H1 (cell line): ENCODE data around the gene ARHGEF5. TPM values are rescaled to one million over a fixed set of nuclear protein-coding genes. Genes with fewer than 3 reads are reported as not detected.

Experiments used
- CTCF ChIA-PET: fragments of 300-600 bp; sonication (Branson Sonifier 250); formaldehyde crosslinking; loops from one replicate; lab custom pipeline; 2021; ENCODE audit not compliant: partially characterized antibody; lab: Charles Lee
- POLR2A ChIA-PET: fragments of 300-600 bp; sonication (Branson Sonifier 250); formaldehyde crosslinking; loops from one replicate; lab custom pipeline; 2021; ENCODE audit warnings: inconsistent platforms; ENCODE audit not compliant: partially characterized antibody; lab: Charles Lee
- DNase-seq, 2 experiments: peaks; one replicate each; pipeline versions ENCODE4 v3.0.0 to v3.0.0-alpha.2; 2010 to 2022; ENCODE audit warnings: low spot score in 2 of 2, low read depth in 1 of 2, mixed read lengths in 1 of 2
- FAIRE-seq: peaks from 2 replicates; lab custom pipeline; 2011; peaks lifted over from hg19 to GRCh38; lab: Jason Lieb, UNC
- H2AFZ ChIP-seq: 2 replicates; pipeline ENCODE4 v1.8.1; 2012; ENCODE audit warnings: low read length, inconsistent platforms
- H2AK5ac ChIP-seq: 2 replicates; pipeline ENCODE4 v1.6.1; 2013; ENCODE audit warnings: low read depth, low read length
- H2BK120ac ChIP-seq: replicated peaks from 2 replicates; pipeline ENCODE3; 2013; ENCODE audit warnings: low read depth, low read length, inconsistent platforms
- H2BK12ac ChIP-seq: 2 replicates; pipeline ENCODE4 v1.6.1; 2013; ENCODE audit warnings: low read depth, low read length
- H2BK15ac ChIP-seq: 2 replicates; pipeline ENCODE4 v1.6.1; 2013; ENCODE audit warnings: low read length
- H2BK20ac ChIP-seq: 2 replicates; pipeline ENCODE4 v1.6.1; 2013; ENCODE audit warnings: low read length
- H2BK5ac ChIP-seq: 2 replicates; pipeline ENCODE4 v1.6.1; 2013; ENCODE audit warnings: low read depth, low read length
- H3K14ac ChIP-seq: 2 replicates; pipeline ENCODE4 v1.6.1; 2013; ENCODE audit warnings: inconsistent platforms; ENCODE audit not compliant: insufficient read length
- H3K18ac ChIP-seq: 2 replicates; pipeline ENCODE4 v1.6.1; 2013; ENCODE audit warnings: low read length; ENCODE audit errors: extremely low read depth
- H3K23ac ChIP-seq: 2 replicates; pipeline ENCODE4 v1.6.1; 2013; ENCODE audit warnings: inconsistent platforms; ENCODE audit not compliant: insufficient read length
- H3K23me2 ChIP-seq: 2 replicates; pipeline ENCODE4 v1.6.1; 2013; ENCODE audit warnings: low read depth, low read length
- H3K27ac ChIP-seq: 2 replicates; pipeline ENCODE4 v1.6.1; 2011; ENCODE audit warnings: low read depth, low read length, inconsistent platforms
- H3K27me3 ChIP-seq, 4 experiments: replicated peaks in 1 of 4; 1 replicate in 1 of 4; 2 replicates in 3 of 4; pipeline versions ENCODE4 v1.6.1 to v1.8.1; 2011 to 2013; ENCODE audit warnings: low read length in 3 of 4, mild to moderate bottlenecking in 3 of 4, inconsistent platforms in 2 of 4, mixed read lengths in 2 of 4, moderate library complexity in 1 of 4; ENCODE audit not compliant: control insufficient read depth in 3 of 4, insufficient read depth in 3 of 4; ENCODE audit errors: extremely low read depth in 1 of 4
- H3K36me3 ChIP-seq, 4 experiments: 2 replicates each; pipeline versions ENCODE4 v1.6.1 to v1.8.1; 2011 to 2013; ENCODE audit warnings: mild to moderate bottlenecking in 4 of 4, low read length in 3 of 4, moderate library complexity in 2 of 4, control low read depth in 1 of 4, inconsistent platforms in 1 of 4; ENCODE audit not compliant: insufficient read depth in 4 of 4, control insufficient read depth in 2 of 4
- H3K4ac ChIP-seq: replicated peaks from 2 replicates; pipeline ENCODE3; 2013; ENCODE audit warnings: low read length, low read depth, mixed read lengths, inconsistent platforms; ENCODE audit not compliant: insufficient read length
- H3K4me1 ChIP-seq, 4 experiments: replicated peaks in 1 of 4; 1 replicate in 1 of 4; 2 replicates in 3 of 4; pipeline versions ENCODE4 v1.6.1 to v1.8.1; 2011 to 2013; ENCODE audit warnings: low read length in 3 of 4, inconsistent platforms in 2 of 4, mixed read lengths in 1 of 4; ENCODE audit not compliant: insufficient read depth in 4 of 4, control insufficient read depth in 3 of 4
- H3K4me2 ChIP-seq, 2 experiments: 2 replicates each; pipeline versions ENCODE4 v1.6.1 to v1.8.1; 2011 to 2013; ENCODE audit warnings: low read depth in 2 of 2, low read length in 2 of 2, control low read depth in 1 of 2, inconsistent platforms in 1 of 2, mild to moderate bottlenecking in 1 of 2; ENCODE audit not compliant: insufficient read depth in 1 of 2
- H3K4me3 ChIP-seq, 4 experiments: fragments of 200-600, 300-600 bp in 1 of 4; sonication (generic), shearing (Covaris generic), sonication (Bioruptor Twin) in 1 of 4; 2 replicates each; pipeline versions ENCODE4 v1.5.1 to v1.8.1; 2011 to 2016; ENCODE audit warnings: low read length in 4 of 4, low read depth in 3 of 4, control low read depth in 2 of 4, inconsistent platforms in 2 of 4, mild to moderate bottlenecking in 2 of 4, mixed read lengths in 1 of 4, moderate library complexity in 1 of 4; ENCODE audit not compliant: insufficient read depth in 2 of 4; ENCODE audit errors: extremely low read depth in 1 of 4
- H3K56ac ChIP-seq: replicated peaks from 2 replicates; pipeline ENCODE3; 2013; ENCODE audit warnings: low read depth, mild to moderate bottlenecking, mixed read lengths, low read length, inconsistent platforms; ENCODE audit not compliant: insufficient read length
- H3K79me1 ChIP-seq: 2 replicates; pipeline ENCODE4 v1.6.1; 2013; ENCODE audit warnings: low read depth, low read length, control low read depth
- H3K79me2 ChIP-seq, 2 experiments: 2 replicates each; pipeline versions ENCODE4 v1.6.1 to v1.8.1; 2012 to 2013; ENCODE audit warnings: low read length in 2 of 2, mild to moderate bottlenecking in 2 of 2, inconsistent platforms in 1 of 2; ENCODE audit not compliant: insufficient read depth in 2 of 2, control insufficient read depth in 1 of 2
- H3K9ac ChIP-seq, 4 experiments: replicated peaks in 1 of 4; 1 replicate in 1 of 4; 2 replicates in 3 of 4; pipeline versions ENCODE4 v1.6.1 to v1.8.1; 2011 to 2013; ENCODE audit warnings: low read depth in 3 of 4, low read length in 3 of 4, control low read depth in 2 of 4, mild to moderate bottlenecking in 2 of 4, moderate library complexity in 2 of 4, inconsistent platforms in 1 of 4; ENCODE audit errors: extremely low read depth in 1 of 4
- H3K9me3 ChIP-seq, 2 experiments: 2 replicates each; pipeline versions ENCODE4 v1.6.1 to v1.8.1; 2012 to 2013; ENCODE audit warnings: mild to moderate bottlenecking in 2 of 2, moderate library complexity in 2 of 2, control low read depth in 1 of 2, inconsistent platforms in 1 of 2, low read depth in 1 of 2, low read length in 1 of 2, mixed read lengths in 1 of 2; ENCODE audit not compliant: insufficient read depth in 2 of 2
- H4K20me1 ChIP-seq, 2 experiments: replicated peaks in 1 of 2; 2 replicates each; pipeline versions ENCODE3 to v1.8.1; 2011 to 2013; ENCODE audit warnings: inconsistent platforms in 2 of 2, low read length in 2 of 2, mild to moderate bottlenecking in 1 of 2; ENCODE audit not compliant: insufficient read depth in 2 of 2, control insufficient read depth in 1 of 2
- H4K5ac ChIP-seq: 2 replicates; pipeline ENCODE4 v1.6.1; 2013; ENCODE audit warnings: low read length, low read depth, mixed read lengths, inconsistent platforms; ENCODE audit not compliant: insufficient read length
- H4K8ac ChIP-seq: 2 replicates; pipeline ENCODE4 v1.8.0; 2013; ENCODE audit warnings: mild to moderate bottlenecking, moderate library complexity, low read length, inconsistent platforms; ENCODE audit not compliant: insufficient read depth; ENCODE audit errors: extremely low read depth
- H4K91ac ChIP-seq: replicated peaks from 2 replicates; pipeline ENCODE3; 2013; ENCODE audit warnings: low read length, mixed read lengths, inconsistent platforms; ENCODE audit not compliant: insufficient read length
- BRCA1 ChIP-seq: IDR thresholded peaks from 2 replicates; pipeline ENCODE4 v1.6.1; 2012; ENCODE audit warnings: low read depth, low read length, improper control_type of control experiment
- CHD1 ChIP-seq: IDR thresholded peaks from 2 replicates; pipeline ENCODE4 v1.6.1; 2012; ENCODE audit warnings: low read depth, low read length, improper control_type of control experiment
- CREB1 ChIP-seq: IDR thresholded peaks from 2 replicates; pipeline ENCODE4 v1.6.1; 2012; ENCODE audit warnings: inconsistent platforms
- E2F6 ChIP-seq: IDR thresholded peaks from 2 replicates; pipeline ENCODE4 v1.6.1; 2012; ENCODE audit warnings: inconsistent platforms
- EGR1 ChIP-seq: IDR thresholded peaks from 2 replicates; pipeline ENCODE4 v1.6.1; 2011; ENCODE audit warnings: low read depth, low read length, borderline replicate concordance
- JUND ChIP-seq: IDR thresholded peaks from 2 replicates; pipeline ENCODE4 v1.6.1; 2011; ENCODE audit warnings: mild to moderate bottlenecking, improper control_type of control experiment, low read length
- KDM4A ChIP-seq: IDR thresholded peaks from one replicate; pipeline ENCODE4 v1.7.1; 2012; ENCODE audit warnings: low read depth, mild to moderate bottlenecking, moderate library complexity, low read length, inconsistent platforms; ENCODE audit not compliant: severe bottlenecking
- KDM5A ChIP-seq: fragments of 200-600 bp; IDR thresholded peaks from 2 replicates; pipeline ENCODE4 v1.7.1; 2012; ENCODE audit warnings: mild to moderate bottlenecking, low read length, inconsistent platforms, mixed read lengths
- SIX5 ChIP-seq: IDR thresholded peaks from 2 replicates; pipeline ENCODE4 v1.6.1; 2011; ENCODE audit warnings: mild to moderate bottlenecking, low read depth, low read length
- TAF1 ChIP-seq: IDR thresholded peaks from 2 replicates; pipeline ENCODE4 v1.6.1; 2011; ENCODE audit warnings: mild to moderate bottlenecking, low read depth, low read length
- TCF12 ChIP-seq: IDR thresholded peaks from 2 replicates; pipeline ENCODE4 v1.6.1; 2011; ENCODE audit warnings: low read depth, mild to moderate bottlenecking, low read length
- YY1 ChIP-seq: IDR thresholded peaks from 2 replicates; pipeline ENCODE4 v1.6.1; 2011; ENCODE audit warnings: low read depth, mild to moderate bottlenecking, low read length
- ZNF274 ChIP-seq: IDR thresholded peaks from 2 replicates; pipeline ENCODE4 v1.7.0; 2012; ENCODE audit warnings: low read length, borderline replicate concordance; ENCODE audit errors: extremely low read depth
- WGBS, 2 experiments: shearing (Covaris generic) in 1 of 2; methylation state at CpG; one replicate each; pipeline versions ENCODE4 v1.1.6 to v1.1.7; 2013 to 2015; ENCODE audit warnings: low lambda C conversion rate in 2 of 2, mixed read lengths in 2 of 2, inconsistent platforms in 1 of 2, low coverage in 1 of 2, missing lambda C conversion rate in 1 of 2; ENCODE audit not compliant: insufficient replicate concordance in 2 of 2, insufficient coverage in 1 of 2, insufficient read length in 1 of 2; ENCODE audit errors: extremely low coverage in 1 of 2, missing lambda C conversion rate in 1 of 2; 5-methylcytosine and 5-hydroxymethylcytosine counted together
- polyA plus RNA-seq, 7 experiments: library from polyadenylated mRNA; depleted of rRNA in 3 of 7; stranded (reverse) in 5 of 7; unstranded in 2 of 7; fragments of >200 nt in 5 of 7; fragments of 200-250 nt in 2 of 7; gene quantifications; 1 replicate in 5 of 7; 2 replicates in 1 of 7; 4 replicates in 1 of 7; pipeline versions ENCODE4 v1.2.1 to v1.2.3, GENCODE V29; 2011 to 2013; ENCODE audit warnings: missing spikeins in 2 of 7, mixed read lengths in 2 of 7
- total RNA-seq: library from RNA; stranded (reverse); fragmentation: NEBNext Ultra II Directional; extraction: Animal tissue kit (Norgen Biotek cat#: 25700); gene quantifications from 2 replicates; pipeline ENCODE4 v1.2.1, GENCODE V29; 2021

Gene ARHGEF5
- total and polyA plus RNA-seq, 2 of the 8 experiments (the other 6 are each of a cell fraction or from before 2014, with no cell fraction given), result 12.8 to 34.6 TPM

- H3K4me1 ChIP-seq, result peaks cover 0 to 7% (median 4%) of the 10 kb centered on the region in 4 experiments; a peak in 4 of 7 replicates
- H3K79me1 ChIP-seq, result no peaks in the 10 kb centered on the region
- no peak overlapping the region for H3K23ac ChIP-seq
- FAIRE-seq (no peak), DNase-seq (peak in 1 of 2 experiments; percentile 26)
- H4K8ac ChIP-seq, result no peak overlapping the region
- ChIA-PET CTCF (interaction anchor here (0.9 to 2.4 kb wide), 2 partner anchors 11 to 14 kb away, joined by 4 to 14 read pairs; no protein-coding TSS in a partner anchor), POLR2A (interaction anchor here (1.8 kb wide), 1 partner anchor 9 kb away, joined by 4 read pairs; no protein-coding TSS in a partner anchor)
- no peak overlapping the region for H3K4ac ChIP-seq
- H3K9ac ChIP-seq, result no peak overlapping the region
- H3K4me2 ChIP-seq, result no peak overlapping the region
- WGBS, 2 experiments, result 93% methylated on average over 8 of the region's 11 CpGs; no CpG with 5 or more reads in 1 of the 2 experiments
- no peak overlapping the region for H3K4me3 ChIP-seq
- no peak overlapping the region for H2BK120ac ChIP-seq
- no peak overlapping the region for H2AFZ ChIP-seq
- H3K36me3 ChIP-seq, result peaks cover 0 to 32% (median 17%) of the 10 kb centered on the region in 4 experiments; a peak in 6 of 8 replicates
- H2BK12ac ChIP-seq, result no peak overlapping the region
- no peaks in the 10 kb centered on the region for H3K23me2 ChIP-seq
- TF ChIP-seq BRCA1 (no peak), CREB1 (no peak), JUND (no peak), ZNF274 (no peak), TCF12 (no peak), TAF1 (no peak), E2F6 (no peak), YY1 (no peak), EGR1 (no peak), KDM4A (no peak), SIX5 (no peak), CHD1 (no peak), KDM5A (no peak)
- H2BK20ac ChIP-seq, result no peak overlapping the region
- no peak overlapping the region for H2BK15ac ChIP-seq
- H3K9me3 ChIP-seq, result no peaks in the 10 kb centered on the region
- no peaks in the 10 kb centered on the region for H3K79me2 ChIP-seq
- no peak overlapping the region for H2BK5ac ChIP-seq
- no peaks in the 10 kb centered on the region for H4K20me1 ChIP-seq
- no peak overlapping the region for H3K14ac ChIP-seq
- H3K18ac ChIP-seq, result no peak overlapping the region
- no peak overlapping the region for H4K91ac ChIP-seq
- no peak overlapping the region for H2AK5ac ChIP-seq
- no peak overlapping the region for H3K27ac ChIP-seq
- H3K27me3 ChIP-seq, result no peaks in the 10 kb centered on the region
- H4K5ac ChIP-seq, result no peak overlapping the region
- no peak overlapping the region for H3K56ac ChIP-seq
Measured at GRCh38 chr7:144379776-144380384, 24.7 kb downstream of the ARHGEF5 start.
